B cell (primary cell): ENCODE measurements around the gene USP34. TPM values are rescaled to one million over a fixed set of nuclear protein-coding genes. Genes with fewer than 3 reads are reported as not detected.

ENCODE experiments used
- ATAC-seq: fragments of 200-7000 bp; cut with Tn5 transposase; one replicate; pipeline ENCODE4 v1.10.0; 2021; ENCODE audit warnings: low read depth, mild to moderate bottlenecking, moderate number of reproducible peaks, moderate library complexity
- CTCF ChIA-PET: fragments of 350-600 bp; sonication (Branson Sonifier 250); formaldehyde crosslinking; loops from one replicate; lab custom pipeline; 2021; ENCODE audit warnings: antibody characterized with exemption, inconsistent platforms; lab: Charles Lee
- POLR2A ChIA-PET: fragments of 350-600 bp; sonication (Branson Sonifier 250); formaldehyde crosslinking; loops from one replicate; lab custom pipeline; 2021; ENCODE audit warnings: antibody characterized with exemption; lab: Charles Lee
- DNase-seq: peaks from one replicate; pipeline ENCODE4 v3.0.0; 2013
- H2AFZ ChIP-seq: 2 replicates; pipeline ENCODE4 v1.6.1; 2012; ENCODE audit warnings: mild to moderate bottlenecking, low read depth, low read length; ENCODE audit not compliant: insufficient read depth, poor library complexity, severe bottlenecking
- H3K27ac ChIP-seq, 2 donors: 1 replicate in 1 of 2; 2 replicates in 1 of 2; pipeline ENCODE4 v1.5.1; 2012 to 2013; ENCODE audit warnings: low read length in 2 of 2, mild to moderate bottlenecking in 2 of 2, moderate library complexity in 1 of 2
- H3K27me3 ChIP-seq, 4 experiments: fragments of 200-600 bp in 1 of 4; sonication (generic) in 1 of 4; replicated peaks in 1 of 4; 1 replicate in 2 of 4; 2 replicates in 2 of 4; pipeline versions ENCODE4 v1.6.1 to v1.7.0; 2013 to 2016; ENCODE audit warnings: low read length in 3 of 4, mild to moderate bottlenecking in 2 of 4, mixed read lengths in 1 of 4, moderate library complexity in 1 of 4; ENCODE audit not compliant: insufficient read depth in 4 of 4, control insufficient read depth in 3 of 4; ENCODE audit errors: control extremely low read depth in 1 of 4
- H3K36me3 ChIP-seq, 2 experiments: replicated peaks in 1 of 2; 1 replicate in 1 of 2; 2 replicates in 1 of 2; pipeline versions ENCODE4 v1.6.1 to v1.7.1; 2013; ENCODE audit warnings: low read length in 1 of 2; ENCODE audit not compliant: insufficient read depth in 2 of 2, control insufficient read depth in 1 of 2; ENCODE audit errors: control extremely low read depth in 1 of 2, extremely low read depth in 1 of 2
- H3K4me1 ChIP-seq, 2 donors: fragments of 200-600 bp in 1 of 2; sonication (generic) in 1 of 2; 1 replicate in 1 of 2; 2 replicates in 1 of 2; pipeline versions ENCODE4 v1.5.1 to v1.6.1; 2013 to 2017; ENCODE audit warnings: low read length in 2 of 2; ENCODE audit not compliant: control insufficient read depth in 2 of 2, insufficient read depth in 2 of 2
- H3K4me2 ChIP-seq: replicated peaks from 2 replicates; pipeline ENCODE3; 2012; ENCODE audit warnings: mild to moderate bottlenecking, low read depth, low read length; ENCODE audit not compliant: poor library complexity, severe bottlenecking
- H3K4me3 ChIP-seq, 5 experiments: fragments of 200-600 bp in 1 of 5; sonication (generic) in 1 of 5; 1 replicate in 3 of 5; 2 replicates in 2 of 5; pipeline versions ENCODE4 v1.5.1 to v1.7.0; 2011 to 2016; ENCODE audit warnings: low read length in 4 of 5, mild to moderate bottlenecking in 4 of 5, low read depth in 2 of 5, control low read depth in 1 of 5, moderate library complexity in 1 of 5; ENCODE audit not compliant: insufficient read depth in 1 of 5; ENCODE audit errors: control extremely low read depth in 1 of 5, extremely low read depth in 1 of 5
- H3K79me2 ChIP-seq: fragments of 200-600 bp; sonication (generic); one replicate; pipeline ENCODE4 v1.6.0; 2016; ENCODE audit warnings: low read length; ENCODE audit not compliant: control insufficient read depth, insufficient read depth
- H3K9ac ChIP-seq: fragments of 200-600 bp; sonication (generic); 2 replicates; pipeline ENCODE4 v1.6.1; 2017; ENCODE audit warnings: mild to moderate bottlenecking, low read length, moderate library complexity
- H3K9me3 ChIP-seq, 3 donors: one replicate each; pipeline versions ENCODE4 v1.6.1 to v1.7.1; 2013; ENCODE audit warnings: low read length in 2 of 3; ENCODE audit not compliant: control insufficient read depth in 2 of 3, insufficient read depth in 1 of 3; ENCODE audit errors: control extremely low read depth in 1 of 3
- H4K20me1 ChIP-seq: 2 replicates; pipeline ENCODE4 v1.6.0; 2012; ENCODE audit warnings: mild to moderate bottlenecking, low read length; ENCODE audit not compliant: insufficient read depth, control insufficient read depth, poor library complexity, severe bottlenecking
- H3K27ac Mint-ChIP-seq: one replicate; pipeline ENCODE4 v1.8.0; 2021; ENCODE audit warnings: mixed read lengths
- H3K27me3 Mint-ChIP-seq: one replicate; pipeline ENCODE4 v1.8.0; 2021; ENCODE audit warnings: mixed read lengths
- H3K4me1 Mint-ChIP-seq: one replicate; pipeline ENCODE4 v1.8.0; 2021; ENCODE audit warnings: mixed read lengths
- H3K4me3 Mint-ChIP-seq: one replicate; pipeline ENCODE4 v1.8.0; 2021; ENCODE audit warnings: mixed read lengths
- H3K9me3 Mint-ChIP-seq: one replicate; pipeline ENCODE4 v1.8.0; 2022; ENCODE audit warnings: mixed read lengths; ENCODE audit not compliant: insufficient read depth
- EZH2 ChIP-seq: IDR thresholded peaks from 2 replicates; pipeline ENCODE4 v1.6.1; 2012; ENCODE audit warnings: borderline replicate concordance, low read depth, mild to moderate bottlenecking, moderate library complexity, low read length; ENCODE audit not compliant: insufficient read depth, poor library complexity, severe bottlenecking
- WGBS: methylation state at CpG from one replicate; pipeline ENCODE4 v1.1.5; 2013; ENCODE audit warnings: missing lambda C conversion rate; ENCODE audit not compliant: insufficient coverage; 5-methylcytosine and 5-hydroxymethylcytosine counted together
- intact Hi-C: fragments of 100-400 bp; cut with micrococcal nuclease; formaldehyde crosslinking; loops from one replicate; pipeline ENCODE4 v1.10.0; 2022
- polyA plus RNA-seq: library from polyadenylated mRNA; depleted of rRNA; stranded (reverse); fragments of >200 nt; gene quantifications from 2 replicates; pipeline ENCODE4 v1.2.3, GENCODE V29; 2012
- total RNA-seq, 2 donors: library from RNA; stranded (reverse); fragments of 120-200 nt in 1 of 2; gene quantifications; 1 replicate in 1 of 2; 2 replicates in 1 of 2; pipeline versions ENCODE4 v1.2.3 to v1.2.4, GENCODE V29; 2013 to 2022
- TF ChIP-seq, protein P1 (sequence below): fragments of 200-600 bp; IDR thresholded peaks from one replicate; pipeline ENCODE4 v1.8.0; 2022; ENCODE audit warnings: antibody characterized with exemption, mild to moderate bottlenecking

The USP34 gene
- total and polyA plus RNA-seq, 2 donors (not counting 1 experiment from before 2014, with no cell fraction given): 70.3 to 311 TPM

DNA sequence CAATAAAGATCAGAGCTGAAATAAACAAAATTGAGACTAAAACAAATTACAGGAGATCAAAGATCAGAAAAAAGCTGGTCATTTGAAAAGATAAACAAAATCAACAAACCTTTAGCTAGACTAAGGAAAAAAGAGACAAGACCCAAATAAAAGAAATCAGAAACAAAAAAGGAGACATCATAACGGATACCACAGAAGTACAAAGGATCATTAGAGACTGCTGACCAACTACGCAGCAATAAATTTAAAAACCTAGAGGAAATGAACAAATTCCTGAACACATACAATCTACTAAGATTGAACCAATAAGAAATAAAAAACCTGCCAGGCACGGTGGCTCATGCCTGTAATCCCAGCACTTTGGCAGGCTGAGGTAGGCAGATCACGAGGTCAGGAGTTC, 33.7 kb downstream of the USP34 start:
- Histone ChIP-seq H3K27me3 (no peaks in the 10 kb centered on the region), H3K79me2 (peaks cover 99% of the 10 kb centered on the region), H3K9me3 (peaks cover 0 to 22% (median 4%) of the 10 kb centered on the region in 3 donors), H4K20me1 (peaks cover 73% of the 10 kb centered on the region), H3K36me3 (peaks cover 0 to 1% of the 10 kb centered on the region in 2 experiments), H3K4me2 (no peak overlapping the region), H3K9ac (no peak overlapping the region), H3K27ac (no peak overlapping the region), H2AFZ (no peak overlapping the region), H3K4me3 (no peak overlapping the region), H3K4me1 (peaks cover 47 to 50% of the 10 kb centered on the region in 2 donors)
- no peaks in the 10 kb centered on the region for H3K27me3 Mint-ChIP-seq
- ATAC-seq (no peak), DNase-seq (no peak)
- peaks cover 75% of the 10 kb centered on the region for H3K4me1 Mint-ChIP-seq
- no peak overlapping the region for H3K4me3 Mint-ChIP-seq
- no peak overlapping the region for H3K27ac Mint-ChIP-seq
- POLR2A ChIA-PET: no interaction called here
- CTCF ChIA-PET: interaction anchor here (0.6 to 3.7 kb wide), 2 partner anchors 11 to 55 kb away, joined by 3 to 25 read pairs; no protein-coding TSS in a partner anchor
- H3K9me3 Mint-ChIP-seq: peaks cover 4% of the 10 kb centered on the region
- WGBS: 88% methylated on average over 3 of the region's 4 CpGs
- TF ChIP-seq, protein P1, sequence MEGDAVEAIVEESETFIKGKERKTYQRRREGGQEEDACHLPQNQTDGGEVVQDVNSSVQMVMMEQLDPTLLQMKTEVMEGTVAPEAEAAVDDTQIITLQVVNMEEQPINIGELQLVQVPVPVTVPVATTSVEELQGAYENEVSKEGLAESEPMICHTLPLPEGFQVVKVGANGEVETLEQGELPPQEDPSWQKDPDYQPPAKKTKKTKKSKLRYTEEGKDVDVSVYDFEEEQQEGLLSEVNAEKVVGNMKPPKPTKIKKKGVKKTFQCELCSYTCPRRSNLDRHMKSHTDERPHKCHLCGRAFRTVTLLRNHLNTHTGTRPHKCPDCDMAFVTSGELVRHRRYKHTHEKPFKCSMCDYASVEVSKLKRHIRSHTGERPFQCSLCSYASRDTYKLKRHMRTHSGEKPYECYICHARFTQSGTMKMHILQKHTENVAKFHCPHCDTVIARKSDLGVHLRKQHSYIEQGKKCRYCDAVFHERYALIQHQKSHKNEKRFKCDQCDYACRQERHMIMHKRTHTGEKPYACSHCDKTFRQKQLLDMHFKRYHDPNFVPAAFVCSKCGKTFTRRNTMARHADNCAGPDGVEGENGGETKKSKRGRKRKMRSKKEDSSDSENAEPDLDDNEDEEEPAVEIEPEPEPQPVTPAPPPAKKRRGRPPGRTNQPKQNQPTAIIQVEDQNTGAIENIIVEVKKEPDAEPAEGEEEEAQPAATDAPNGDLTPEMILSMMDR: no peak
- no peak for TF ChIP-seq EZH2
- intact Hi-C loops: no loop called here

DNA sequence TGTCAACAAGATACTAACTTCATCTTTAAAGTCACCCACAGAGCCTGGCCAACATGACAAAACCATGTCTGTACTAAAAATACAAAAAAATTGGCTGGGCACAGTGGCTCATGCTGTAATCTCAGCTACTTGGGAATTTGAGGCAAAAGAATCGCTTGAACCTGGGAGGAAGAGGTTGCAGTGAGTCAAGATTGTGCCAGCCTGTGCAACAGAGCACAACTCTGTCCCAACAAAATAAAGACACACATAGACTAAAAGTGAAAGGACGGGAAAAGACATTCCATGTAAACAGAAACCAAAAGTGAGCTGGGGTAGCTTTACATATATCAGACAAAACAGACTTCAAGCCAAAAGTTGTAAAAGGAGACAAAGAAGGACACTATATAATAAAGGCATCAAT, 34.8 kb downstream of the USP34 start:
- Histone ChIP-seq H3K4me3 (no peak overlapping the region), H3K9me3 (peaks cover 0 to 19% (median 4%) of the 10 kb centered on the region in 3 donors), H3K36me3 (peaks cover 0 to 1% of the 10 kb centered on the region in 2 experiments), H4K20me1 (peaks cover 66% of the 10 kb centered on the region), H3K27me3 (no peaks in the 10 kb centered on the region), H3K27ac (peak overlapping the region in 1 of 2 donors; percentile 17), H3K79me2 (peaks cover 99% of the 10 kb centered on the region), H3K4me1 (peaks cover 36 to 40% of the 10 kb centered on the region in 2 donors), H3K9ac (no peak overlapping the region), H2AFZ (no peak overlapping the region), H3K4me2 (peak overlapping the region; percentile 33)
- peaks cover 64% of the 10 kb centered on the region for H3K4me1 Mint-ChIP-seq
- H3K27ac Mint-ChIP-seq: peak overlapping the region; percentile 12
- 80% methylated on average over 1 of the region's 2 CpGs for WGBS
- H3K9me3 Mint-ChIP-seq: peaks cover 4% of the 10 kb centered on the region
- CTCF ChIA-PET: interaction anchor here (3.7 kb wide), 1 partner anchor 9 kb away, joined by 25 read pairs; no protein-coding TSS in a partner anchor
- no peaks in the 10 kb centered on the region for H3K27me3 Mint-ChIP-seq
- TF ChIP-seq, protein P1: no peak
- no peak for TF ChIP-seq EZH2
- ATAC-seq (no peak), DNase-seq (no peak)
- intact Hi-C loops: no loop called here
- POLR2A ChIA-PET: no interaction called here
- peak overlapping the region; percentile 9 for H3K4me3 Mint-ChIP-seq
